Gastroesophageal sphincter (tissue), 3 donors: Measurements from ENCODE around the gene SDE2.

Experiments used
- POLR2A ChIP-seq, 2 donors: fragments of 450-650 bp; IDR thresholded peaks; one replicate each; pipeline ENCODE4 v1.6.1; 2017; ENCODE audit warnings: antibody characterized with exemption in 2 of 2, mild to moderate bottlenecking in 2 of 2, moderate library complexity in 1 of 2
- TF ChIP-seq, protein P1 (sequence below), 4 experiments: fragments of 200-600 bp in 2 of 4; fragments of 450-650 bp in 2 of 4; sonication (generic) in 1 of 4; IDR thresholded peaks; one replicate each; pipeline ENCODE4 v1.5.1; 2017 to 2019; ENCODE audit warnings: antibody characterized with exemption in 4 of 4, mild to moderate bottlenecking in 2 of 4, moderate library complexity in 2 of 4

DNA sequence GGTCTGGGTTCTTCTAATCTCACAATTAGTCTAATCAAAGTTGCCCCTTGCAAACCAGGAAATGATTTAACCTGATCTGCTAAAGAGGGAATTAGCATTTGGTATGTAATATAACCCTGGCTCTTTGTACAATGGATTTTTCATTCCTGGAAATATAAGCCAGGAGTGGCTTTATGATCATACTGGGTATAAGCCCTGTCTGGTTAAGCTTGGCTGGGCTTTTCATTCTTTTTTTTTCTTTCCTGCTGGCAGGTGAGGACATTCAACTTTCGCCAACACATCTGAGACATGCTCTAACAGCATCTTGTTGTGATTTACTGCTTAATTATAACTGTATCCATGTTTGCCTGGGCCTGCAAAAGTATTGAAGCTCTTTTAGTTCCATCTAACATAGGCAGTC, 20.4 kb upstream of the SDE2 start:
- no peak for TF ChIP-seq POLR2A (IDR thresholded peaks at IDR 0.05)
- TF ChIP-seq, protein P1, sequence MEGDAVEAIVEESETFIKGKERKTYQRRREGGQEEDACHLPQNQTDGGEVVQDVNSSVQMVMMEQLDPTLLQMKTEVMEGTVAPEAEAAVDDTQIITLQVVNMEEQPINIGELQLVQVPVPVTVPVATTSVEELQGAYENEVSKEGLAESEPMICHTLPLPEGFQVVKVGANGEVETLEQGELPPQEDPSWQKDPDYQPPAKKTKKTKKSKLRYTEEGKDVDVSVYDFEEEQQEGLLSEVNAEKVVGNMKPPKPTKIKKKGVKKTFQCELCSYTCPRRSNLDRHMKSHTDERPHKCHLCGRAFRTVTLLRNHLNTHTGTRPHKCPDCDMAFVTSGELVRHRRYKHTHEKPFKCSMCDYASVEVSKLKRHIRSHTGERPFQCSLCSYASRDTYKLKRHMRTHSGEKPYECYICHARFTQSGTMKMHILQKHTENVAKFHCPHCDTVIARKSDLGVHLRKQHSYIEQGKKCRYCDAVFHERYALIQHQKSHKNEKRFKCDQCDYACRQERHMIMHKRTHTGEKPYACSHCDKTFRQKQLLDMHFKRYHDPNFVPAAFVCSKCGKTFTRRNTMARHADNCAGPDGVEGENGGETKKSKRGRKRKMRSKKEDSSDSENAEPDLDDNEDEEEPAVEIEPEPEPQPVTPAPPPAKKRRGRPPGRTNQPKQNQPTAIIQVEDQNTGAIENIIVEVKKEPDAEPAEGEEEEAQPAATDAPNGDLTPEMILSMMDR (IDR thresholded peaks at IDR 0.05) = no peak
